NB4 (cell line): ENCODE measurements around the gene CXorf38.

Experiments used
- POLR2A ChIP-seq: IDR thresholded peaks from 2 replicates; pipeline ENCODE4 v1.6.1; 2011; ENCODE audit warnings: mild to moderate bottlenecking; ENCODE audit not compliant: insufficient read length; ENCODE audit errors: extremely low read depth
- TF ChIP-seq, protein P1 (sequence below): IDR thresholded peaks from one replicate; pipeline ENCODE4 v1.5.1; 2012; ENCODE audit warnings: low read depth, low read length

DNA sequence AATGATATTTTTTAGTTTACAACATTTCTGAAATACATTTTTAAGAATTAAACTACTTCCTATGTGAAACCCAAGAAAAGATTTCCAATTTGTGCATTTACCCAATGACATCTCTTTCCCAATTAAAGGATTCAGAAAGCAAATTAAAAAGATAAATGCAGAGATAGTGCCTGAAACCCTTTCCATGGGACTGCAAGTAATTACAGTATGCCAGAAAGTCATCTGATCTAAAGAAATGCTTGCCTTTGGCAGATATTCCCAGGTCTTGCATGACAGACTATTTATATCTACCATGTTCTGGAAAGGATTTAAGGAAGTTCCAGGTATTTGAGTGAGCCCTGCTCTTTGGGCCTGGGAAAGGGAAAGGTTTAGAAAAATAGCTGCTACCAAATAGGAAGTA is 41.6 kb upstream of the CXorf38 start:
- TF ChIP-seq, protein P1, sequence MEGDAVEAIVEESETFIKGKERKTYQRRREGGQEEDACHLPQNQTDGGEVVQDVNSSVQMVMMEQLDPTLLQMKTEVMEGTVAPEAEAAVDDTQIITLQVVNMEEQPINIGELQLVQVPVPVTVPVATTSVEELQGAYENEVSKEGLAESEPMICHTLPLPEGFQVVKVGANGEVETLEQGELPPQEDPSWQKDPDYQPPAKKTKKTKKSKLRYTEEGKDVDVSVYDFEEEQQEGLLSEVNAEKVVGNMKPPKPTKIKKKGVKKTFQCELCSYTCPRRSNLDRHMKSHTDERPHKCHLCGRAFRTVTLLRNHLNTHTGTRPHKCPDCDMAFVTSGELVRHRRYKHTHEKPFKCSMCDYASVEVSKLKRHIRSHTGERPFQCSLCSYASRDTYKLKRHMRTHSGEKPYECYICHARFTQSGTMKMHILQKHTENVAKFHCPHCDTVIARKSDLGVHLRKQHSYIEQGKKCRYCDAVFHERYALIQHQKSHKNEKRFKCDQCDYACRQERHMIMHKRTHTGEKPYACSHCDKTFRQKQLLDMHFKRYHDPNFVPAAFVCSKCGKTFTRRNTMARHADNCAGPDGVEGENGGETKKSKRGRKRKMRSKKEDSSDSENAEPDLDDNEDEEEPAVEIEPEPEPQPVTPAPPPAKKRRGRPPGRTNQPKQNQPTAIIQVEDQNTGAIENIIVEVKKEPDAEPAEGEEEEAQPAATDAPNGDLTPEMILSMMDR = no peak
- TF ChIP-seq POLR2A = no peak
